Left renal pelvis (tissue), 4 donors: ENCODE measurements around the gene BANF2. TPM values are rescaled to one million over a fixed set of nuclear protein-coding genes. Genes with fewer than 3 reads are reported as not detected.
A peak's percentile ranks its signal among the peaks of the same experiment; 100 is the strongest.
"Not testable (repeated sequence)": the region's sequence is repeated elsewhere in the genome, so short reads cannot be mapped to it uniquely, and the experiment has no call there.

Source experiments
- DNase-seq, 4 donors: peaks; one replicate each; pipeline ENCODE4 v3.0.0-alpha.2; 2013; ENCODE audit warnings: low read depth in 4 of 4, low spot score in 3 of 4
- polyA plus RNA-seq, 4 donors: library from polyadenylated mRNA; unstranded; fragments of 120-200 nt; gene quantifications; one replicate each; pipeline ENCODE4 v1.2.1, GENCODE V29; 2013; ENCODE audit not compliant: insufficient read length in 4 of 4

BANF2 gene
- polyA plus RNA-seq, 4 donors, result not detected

DNA sequence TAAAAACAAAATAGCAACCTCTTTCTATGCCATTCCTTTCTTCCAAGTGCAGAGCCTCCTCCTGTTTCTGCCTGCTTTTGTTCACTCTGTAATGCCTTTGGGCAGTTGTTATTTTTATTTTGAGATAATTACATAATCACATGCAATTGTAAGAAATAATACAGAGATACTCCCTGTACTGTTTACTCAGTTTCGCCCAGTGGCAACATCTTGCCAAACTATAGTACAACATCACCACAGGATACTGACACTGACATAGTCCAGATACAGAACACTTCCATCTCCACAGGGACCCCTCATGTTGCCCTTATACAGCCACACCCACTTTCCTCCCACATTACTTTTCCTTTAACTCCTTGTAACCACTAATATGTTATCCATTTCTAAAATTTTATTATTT, 59.7 kb downstream of the BANF2 start:
- no peak for DNase-seq

DNA sequence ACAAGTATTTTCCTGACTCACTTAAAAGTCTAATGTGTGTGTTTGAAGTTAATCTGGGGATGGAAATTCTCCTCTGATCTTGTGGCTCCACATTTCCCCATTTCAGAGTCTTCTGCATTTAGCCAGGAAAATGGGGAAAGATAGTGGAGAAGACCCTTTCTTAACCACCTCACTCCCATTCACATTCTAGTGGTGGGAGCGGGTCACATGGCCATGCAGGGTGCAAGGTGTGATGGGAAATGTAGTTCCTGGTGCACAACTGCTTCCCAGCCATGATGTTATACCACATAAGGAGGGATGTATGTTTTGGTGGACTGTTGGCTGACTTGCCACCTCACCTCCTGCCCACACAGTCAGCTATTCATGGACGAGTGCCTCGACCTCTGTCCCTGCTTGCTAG, 61.8 kb downstream of the BANF2 start:
- DNase-seq, result no peak

DNA sequence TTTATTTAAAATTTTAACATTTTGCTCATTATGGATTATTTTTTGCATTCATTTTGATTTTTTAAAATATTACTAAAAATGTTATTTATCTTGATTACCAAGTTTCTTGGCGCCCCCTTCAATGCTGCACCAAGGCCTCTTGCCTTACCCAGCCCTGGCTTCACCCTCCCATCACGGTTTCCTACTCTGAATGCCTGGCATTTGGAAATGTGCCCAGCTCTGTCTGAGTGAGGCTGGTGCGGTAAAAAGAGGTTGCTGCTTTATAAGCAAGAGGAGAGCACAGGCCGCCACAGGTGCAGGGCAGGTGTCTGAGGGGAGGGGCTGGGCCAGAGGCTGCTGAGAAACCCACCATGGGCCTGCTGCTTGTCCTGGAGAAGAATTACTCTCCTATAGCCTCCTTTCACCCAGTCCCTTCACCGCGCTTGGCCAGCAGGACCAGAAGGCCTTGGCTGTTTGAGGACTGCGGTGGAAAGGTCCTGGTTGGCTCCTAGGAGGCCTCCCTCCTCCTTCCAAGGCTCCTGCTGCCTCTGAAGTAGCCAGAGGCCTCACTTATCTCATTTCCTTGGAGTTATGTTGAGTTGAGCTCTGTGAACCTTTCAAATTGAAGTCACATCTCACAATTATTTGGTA, 62.6 kb downstream of the BANF2 start:
- DNase-seq, result no peak

DNA sequence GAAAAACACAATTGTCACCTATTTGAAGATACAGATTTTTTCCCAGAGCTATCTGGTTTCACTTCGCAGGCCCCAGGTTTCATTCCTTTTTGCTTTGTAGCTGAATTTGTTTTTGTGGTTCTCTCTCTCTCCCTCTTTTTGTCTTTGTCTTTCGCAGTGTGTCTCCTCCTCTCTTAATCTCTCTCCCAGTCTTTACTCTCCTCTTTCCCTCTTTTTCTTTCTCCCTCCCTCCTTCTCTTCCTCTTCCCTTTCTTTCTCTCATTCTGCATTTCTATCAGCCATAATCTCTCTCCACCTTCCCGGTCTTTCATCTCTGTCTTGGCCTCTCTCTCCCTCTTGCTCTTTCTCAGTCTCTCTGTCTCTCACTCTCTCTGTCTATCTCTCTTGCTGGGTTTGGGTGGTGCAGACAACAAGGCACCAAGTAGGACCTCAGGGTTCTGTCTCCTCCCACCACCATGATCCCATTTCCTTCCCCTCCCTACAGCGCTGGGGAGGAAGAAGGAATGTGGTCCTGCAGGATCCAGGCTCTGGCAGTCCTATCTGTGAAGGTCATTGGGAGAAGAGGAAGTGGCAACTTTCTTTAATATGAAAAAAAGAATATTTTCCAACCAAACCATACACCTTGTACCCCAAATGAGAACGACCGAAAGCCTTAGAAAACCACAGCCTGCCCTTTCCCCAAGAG, 63.2 kb downstream of the BANF2 start:
- DNase-seq, result no peak

DNA sequence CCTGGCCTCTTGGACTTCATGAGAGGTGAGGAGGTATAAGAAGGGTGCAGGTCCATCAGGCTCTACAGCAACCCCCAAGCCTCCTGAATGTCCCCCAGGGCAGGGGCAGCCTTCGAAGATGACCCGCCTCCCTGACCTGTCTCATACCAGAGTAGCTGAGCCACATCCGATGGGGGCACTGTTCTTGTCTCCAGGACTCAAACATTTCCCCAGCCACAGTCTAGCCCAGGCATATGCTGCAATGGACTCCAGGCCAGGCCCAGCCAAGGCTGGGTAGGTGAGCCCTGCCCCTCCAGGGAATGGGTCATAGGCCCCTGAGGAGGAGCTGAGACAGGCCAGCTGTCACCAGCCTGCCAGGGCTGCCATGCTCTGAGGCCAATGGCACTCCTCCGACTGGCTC, 65.3 kb downstream of the BANF2 start:
- no peak for DNase-seq

DNA sequence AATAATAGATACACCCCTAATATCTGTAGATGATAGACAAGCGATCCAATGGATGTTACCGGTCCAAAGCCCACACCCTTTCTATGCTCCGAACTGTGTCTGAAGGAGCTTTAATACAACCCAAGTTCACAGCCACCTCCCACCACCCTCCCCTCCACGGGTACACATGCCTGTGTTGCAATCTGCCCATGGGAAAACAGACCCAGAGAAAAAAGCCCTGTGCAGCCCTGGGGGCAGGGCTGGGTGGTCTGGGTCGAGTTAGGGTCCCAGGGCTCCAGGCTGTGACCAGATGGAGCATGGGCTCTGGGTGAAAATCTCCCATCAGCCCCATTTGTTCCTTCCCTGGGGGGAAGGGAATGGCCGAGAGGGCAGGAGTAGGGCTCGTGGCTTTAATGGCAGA, 65.8 kb downstream of the BANF2 start:
- no peak for DNase-seq

DNA sequence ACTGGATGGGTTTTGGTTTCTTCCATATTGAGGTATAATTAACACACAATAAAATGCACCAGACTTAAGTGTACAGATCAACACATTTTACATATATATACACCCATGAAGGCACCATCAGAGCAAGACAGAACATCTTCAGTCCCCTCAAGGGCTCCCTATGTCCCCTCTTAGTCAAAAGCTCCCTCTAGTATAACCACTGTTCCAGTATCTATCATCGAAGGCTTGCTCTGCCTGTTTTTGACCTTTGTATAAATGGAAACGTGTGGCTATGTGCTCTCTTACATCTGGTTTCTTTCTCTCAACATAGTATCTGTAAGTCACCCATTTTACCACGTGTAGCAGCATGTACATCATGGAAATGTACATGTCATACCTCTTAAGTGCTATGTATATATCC, 66.5 kb downstream of the BANF2 start:
- no peak for DNase-seq

DNA sequence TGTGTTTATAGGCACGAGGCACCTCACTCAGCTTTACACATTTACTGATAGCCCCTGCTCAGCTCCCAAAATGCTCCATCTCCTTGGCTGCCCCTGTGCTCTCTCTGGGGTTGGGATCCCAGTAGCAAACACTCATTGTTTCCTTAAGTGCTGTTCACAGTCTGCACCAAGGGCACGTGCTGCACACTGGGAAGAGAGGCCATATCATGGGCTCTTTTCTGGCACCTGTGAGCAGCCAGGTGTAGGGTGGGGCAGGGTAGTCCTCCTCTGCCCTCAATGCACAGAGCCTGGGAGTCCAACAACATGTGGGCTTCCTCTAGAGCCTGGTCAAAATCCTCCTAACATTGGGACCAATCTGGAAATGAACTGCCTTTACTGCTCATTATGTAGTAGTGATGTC, 67.9 kb downstream of the BANF2 start:
- no peak for DNase-seq

DNA sequence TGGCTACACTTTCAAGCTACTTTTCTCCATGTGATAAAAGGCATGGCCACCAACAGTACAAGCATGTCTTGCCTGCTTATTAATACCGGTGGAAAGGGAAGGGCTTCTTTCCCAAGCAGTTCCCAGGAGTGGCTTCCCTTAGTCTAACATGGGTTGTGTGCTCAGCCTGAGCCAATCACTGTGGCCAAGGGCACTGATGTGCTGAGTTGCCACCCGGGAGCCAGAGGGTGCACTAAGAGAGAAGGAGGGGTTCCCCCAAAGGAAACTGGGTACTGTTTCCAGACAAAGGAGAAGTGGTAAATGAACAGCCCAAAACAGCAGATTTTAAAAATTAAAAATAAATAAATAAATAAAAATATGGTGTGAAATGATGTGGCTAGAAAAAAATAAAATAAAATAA, 68.5 kb downstream of the BANF2 start:
- DNase-seq, result no peak

DNA sequence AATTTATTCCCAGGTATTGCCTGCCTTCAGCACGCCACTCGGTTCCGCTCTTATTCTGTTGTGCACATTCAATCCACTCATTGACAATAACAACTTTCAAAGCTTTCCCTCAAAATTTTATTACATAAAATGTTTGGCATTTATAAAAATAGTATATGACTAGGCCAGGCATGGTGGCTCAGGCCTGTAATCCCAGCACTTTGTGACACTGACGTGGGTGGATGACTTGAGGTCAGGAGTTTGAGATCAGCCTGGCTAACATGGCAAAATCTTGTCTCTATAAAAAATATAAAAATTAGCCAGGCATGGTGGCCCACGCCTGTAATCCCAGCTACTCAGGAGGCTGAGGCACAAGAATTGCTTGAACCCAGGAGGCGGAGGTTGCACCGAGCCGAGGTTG, 70.0 kb downstream of the BANF2 start:
- DNase-seq, result not testable (repeated sequence)

DNA sequence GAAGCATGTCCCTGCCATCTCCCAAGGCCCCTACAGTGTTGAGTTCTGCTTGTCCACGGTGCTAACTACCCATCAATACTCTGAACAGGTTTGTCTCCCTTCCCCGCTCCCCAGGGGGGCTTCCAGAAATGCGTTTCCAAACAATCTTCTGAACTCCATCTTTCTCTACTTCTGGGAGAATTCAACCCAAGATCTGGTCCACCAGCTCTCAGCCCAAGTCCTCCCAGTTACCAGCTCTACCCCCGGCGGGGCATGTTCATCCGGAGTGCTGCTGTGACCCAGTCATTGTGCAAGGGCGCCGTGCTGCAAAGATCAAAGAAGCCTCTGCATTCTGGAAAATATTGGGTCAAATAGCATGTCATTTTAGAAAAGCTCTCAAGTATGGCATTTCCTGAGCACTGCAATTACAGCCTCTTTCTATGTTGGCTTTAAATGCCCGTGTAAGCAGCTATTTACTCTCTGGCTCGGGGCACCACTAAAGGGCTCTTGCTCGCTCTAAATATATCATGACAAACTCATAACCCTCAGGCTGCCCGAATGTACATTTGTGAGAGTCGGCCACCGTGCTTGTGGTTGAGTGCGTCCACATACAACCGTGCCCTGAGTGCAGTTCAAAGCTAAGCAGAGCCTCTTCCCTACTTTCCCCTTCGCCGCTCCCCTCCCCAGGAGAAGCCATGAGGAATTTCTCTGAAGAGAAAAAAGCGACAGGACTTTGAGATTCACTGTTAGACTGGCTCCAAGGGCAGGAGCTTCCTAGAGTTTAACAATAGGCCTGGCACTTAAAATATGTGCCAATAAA, 71.6 kb downstream of the BANF2 start:
- peak in 1 of 4 donors; percentile 27 for DNase-seq

DNA sequence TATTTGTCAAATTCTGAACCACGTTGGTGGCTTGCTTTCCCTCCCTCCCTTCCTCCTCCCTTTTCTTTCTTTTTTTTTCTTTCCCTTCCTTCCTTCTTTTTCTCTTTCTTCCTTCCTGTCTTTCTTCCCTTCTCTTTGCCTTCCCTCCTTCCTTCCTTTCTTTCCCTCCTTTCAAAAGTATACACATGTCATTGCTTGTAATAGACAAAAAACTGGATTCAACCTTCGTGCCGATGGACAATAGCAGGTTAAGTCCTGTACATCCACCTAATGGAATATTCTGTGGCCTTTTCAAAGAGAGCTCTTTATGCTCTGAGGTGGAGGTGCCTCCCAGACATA, 72.2 kb downstream of the BANF2 start:
- no peak for DNase-seq

DNA sequence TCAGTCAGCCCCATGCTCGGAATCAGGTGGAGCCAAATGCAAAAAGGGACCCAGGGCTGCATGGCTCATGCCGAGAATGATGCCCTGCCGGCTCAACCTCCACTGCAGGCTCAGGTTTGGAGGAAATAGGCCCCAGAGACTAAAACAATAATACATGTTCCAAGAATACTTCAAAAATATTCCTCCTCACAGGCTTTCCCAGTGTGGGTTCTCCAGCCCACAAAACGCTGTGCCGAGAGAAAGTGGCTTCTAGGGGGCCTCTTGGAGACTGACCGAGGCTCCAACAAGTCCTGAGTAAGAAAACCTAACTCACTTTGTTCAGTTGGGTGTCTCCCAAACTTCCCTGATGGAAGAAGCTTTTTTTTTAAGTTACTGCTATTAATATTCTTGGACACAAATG, 73.9 kb downstream of the BANF2 start:
- no peak for DNase-seq

DNA sequence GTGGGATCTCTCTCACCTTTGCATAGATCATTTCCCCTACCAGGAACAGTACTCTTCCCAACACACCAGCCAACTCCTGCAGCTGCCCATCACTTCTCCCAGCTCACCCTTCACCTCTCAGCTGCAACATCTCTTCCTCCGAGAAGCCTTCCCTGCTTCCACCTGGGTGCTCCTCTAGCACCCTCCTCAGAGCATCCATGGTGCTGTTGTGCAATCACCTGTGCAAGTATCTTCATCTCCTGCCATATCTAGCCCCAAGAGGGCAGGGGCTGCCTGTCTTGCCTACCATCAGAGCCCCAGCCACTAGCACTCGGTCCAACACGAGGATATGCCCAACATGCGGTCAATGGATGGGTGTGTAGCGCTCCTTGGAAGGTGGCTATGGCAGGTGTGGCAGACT, 75.8 kb downstream of the BANF2 start:
- no peak for DNase-seq

DNA sequence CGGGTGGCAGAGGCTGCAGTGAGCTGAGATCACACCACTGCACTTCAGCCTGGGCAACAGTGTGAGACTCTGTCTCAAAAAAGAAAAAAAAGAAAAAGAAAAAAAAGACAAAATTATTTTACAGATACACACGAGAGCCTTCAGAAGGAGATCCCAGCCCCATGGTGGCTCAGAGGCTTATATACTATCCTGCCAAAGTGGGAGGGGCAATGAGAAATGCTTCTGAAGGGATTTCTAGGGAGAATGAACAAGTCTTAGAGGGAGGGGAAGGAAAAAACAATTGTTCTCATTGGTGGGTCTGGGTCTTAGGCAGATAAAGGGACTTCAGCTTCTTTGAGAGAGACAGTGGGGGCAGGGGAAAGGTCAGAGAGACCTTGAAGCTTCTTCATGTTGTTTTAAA, 76.8 kb downstream of the BANF2 start:
- DNase-seq, result no peak

DNA sequence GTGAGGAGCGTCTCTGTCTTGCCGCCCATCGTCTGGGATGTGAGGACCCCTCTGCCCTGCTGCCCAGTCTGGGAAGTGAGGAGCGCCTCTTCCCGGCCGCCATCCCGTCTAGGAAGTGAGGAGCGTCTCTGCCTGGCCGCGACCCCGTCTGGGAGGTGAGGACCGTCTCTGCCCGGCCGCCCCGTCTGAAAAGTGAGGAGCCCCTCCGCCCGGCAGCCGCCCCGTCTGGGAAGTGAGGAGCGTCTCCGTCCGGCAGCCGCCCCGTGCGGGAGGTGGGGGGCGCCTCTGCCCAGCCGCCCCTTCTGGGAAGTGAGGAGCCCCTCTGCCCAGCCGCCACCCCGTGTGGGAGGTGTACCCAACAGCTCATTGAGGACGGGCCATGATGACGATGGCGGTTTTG, 79.2 kb downstream of the BANF2 start:
- DNase-seq, result not testable (repeated sequence)

DNA sequence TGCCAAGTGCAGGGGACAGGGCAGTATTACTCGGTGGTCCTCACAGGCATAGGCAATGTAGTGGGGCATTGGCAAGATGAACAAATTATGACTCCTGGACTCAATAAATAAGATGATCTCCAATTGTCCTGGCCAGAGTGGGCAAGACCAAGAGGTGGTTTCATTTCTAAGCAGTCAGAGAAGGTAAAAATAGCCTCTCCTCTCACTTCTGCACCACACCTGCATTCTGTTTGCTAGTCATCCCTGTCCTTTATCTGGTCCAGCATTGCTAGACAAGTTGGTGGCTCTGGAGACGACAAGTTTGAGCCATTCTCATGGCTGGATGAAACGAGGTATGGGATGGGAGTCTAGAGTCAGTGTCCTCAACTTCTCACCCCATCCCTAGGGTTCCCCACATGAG, 83.0 kb downstream of the BANF2 start:
- no peak for DNase-seq

DNA sequence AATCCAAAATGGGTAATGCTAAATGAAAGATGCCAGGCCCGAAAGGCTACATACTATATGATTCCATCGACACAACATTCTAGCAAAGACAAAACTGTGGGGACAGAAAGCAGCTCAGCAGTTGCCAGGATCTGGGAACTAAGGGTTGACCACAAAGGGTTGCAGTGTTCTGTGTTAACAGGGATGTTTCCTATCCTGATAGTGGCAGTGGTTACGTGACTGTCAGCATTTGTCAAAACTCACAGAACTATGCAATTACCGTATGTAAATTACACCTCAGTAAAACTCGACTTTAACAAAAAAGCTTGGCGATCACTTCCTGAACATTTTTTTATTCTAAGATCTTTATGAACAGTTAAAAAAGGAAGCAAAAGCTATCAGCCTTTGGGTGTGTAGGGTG, 83.9 kb downstream of the BANF2 start:
- no peak for DNase-seq

DNA sequence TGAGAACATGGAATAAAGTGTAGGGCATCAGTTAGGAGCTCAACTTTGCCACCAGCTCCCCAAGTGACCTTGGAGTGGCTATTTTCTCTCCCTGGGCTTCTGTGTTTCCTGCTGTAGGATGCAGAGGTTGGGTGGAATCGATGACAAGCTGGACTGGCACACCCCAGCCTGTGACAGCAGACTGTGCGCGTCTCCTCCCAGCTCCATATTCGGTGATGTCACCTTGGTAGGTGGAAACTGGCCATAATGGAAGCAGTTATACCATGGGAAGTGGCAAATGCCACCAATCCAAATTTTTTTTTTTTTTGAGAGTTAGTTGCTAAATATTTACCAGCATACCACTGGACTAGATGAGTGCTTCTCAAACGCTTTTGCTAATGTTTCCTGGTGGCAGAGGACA, 85.2 kb downstream of the BANF2 start:
- no peak for DNase-seq
